GM12878 (cell line): ENCODE measurements around the gene NRP2. TPM values are rescaled to one million over a fixed set of nuclear protein-coding genes. Genes with fewer than 3 reads are reported as not detected.

ENCODE experiments used
- ATAC-seq: fragments of 200-7000 bp; cut with Tn5 transposase; 3 replicates; pipeline ENCODE4 v1.9.1; 2020; ENCODE audit warnings: mild to moderate bottlenecking, moderate library complexity
- BruUV-seq: library from RNA; stranded (reverse); fragments of 400-500 nt; replicated peaks from 2 replicates; lab custom pipeline; 2021; lab: Mats Ljungman, UMichigan
- CTCF ChIA-PET: fragments of 300-600 bp; sonication (Branson Sonifier 250); formaldehyde crosslinking; extraction: SDS; loops from one replicate; lab custom pipeline; 2021; ENCODE audit warnings: inconsistent platforms; lab: Yijun Ruan, JAX
- POLR2A ChIA-PET: fragments of 350-600 bp; formaldehyde crosslinking; extraction: SDS; loops from one replicate; lab custom pipeline; 2021; ENCODE audit warnings: inconsistent platforms; lab: Charles Lee
- RAD21 ChIA-PET: fragments of 300-600 bp; sonication (Branson Sonifier 250); formaldehyde crosslinking; loops from one replicate; lab custom pipeline; 2023; ENCODE audit warnings: antibody characterized with exemption; ENCODE audit not compliant: unreplicated experiment; lab: Charles Lee
- SMC1A ChIA-PET: fragments of 300-600 bp; sonication (Branson Sonifier 250); formaldehyde crosslinking; loops from one replicate; lab custom pipeline; 2023; ENCODE audit not compliant: unreplicated experiment, uncharacterized antibody; lab: Charles Lee
- DNase-seq: peaks from one replicate; pipeline ENCODE4 v3.0.0-alpha.2; 2011; ENCODE audit warnings: low read depth, low spot score
- FAIRE-seq: peaks from 3 replicates; lab custom pipeline; 2011; peaks lifted over from hg19 to GRCh38; lab: Jason Lieb, UNC
- H2AFZ ChIP-seq: 2 replicates; pipeline ENCODE4 v1.6.0; 2011; ENCODE audit warnings: low read depth, low read length, control low read depth; ENCODE audit not compliant: control insufficient read depth
- H3K27ac ChIP-seq: 2 replicates; pipeline ENCODE4 v1.5.1; 2011; ENCODE audit warnings: control low read depth; ENCODE audit not compliant: control insufficient read depth, insufficient read depth
- H3K27me3 ChIP-seq, 2 experiments: replicated peaks in 1 of 2; 2 replicates each; pipeline versions ENCODE4 v1.6.0 to v1.6.1; 2011; ENCODE audit warnings: low read length in 1 of 2; ENCODE audit not compliant: control insufficient read depth in 2 of 2, insufficient read depth in 2 of 2
- H3K36me3 ChIP-seq, 2 experiments: 2 replicates each; pipeline ENCODE4 v1.5.1; 2011; ENCODE audit warnings: low read length in 1 of 2; ENCODE audit not compliant: control insufficient read depth in 2 of 2, insufficient read depth in 2 of 2
- H3K4me1 ChIP-seq: 2 replicates; pipeline ENCODE4 v1.6.1; 2011; ENCODE audit warnings: mild to moderate bottlenecking, low read length, moderate library complexity, mixed read lengths; ENCODE audit not compliant: control insufficient read depth, insufficient read depth
- H3K4me2 ChIP-seq: 2 replicates; pipeline ENCODE4 v1.6.0; 2011; ENCODE audit warnings: control low read depth; ENCODE audit not compliant: control insufficient read depth, insufficient read depth
- H3K4me3 ChIP-seq: fragments of 200-600 bp; sonication (generic); 2 replicates; pipeline ENCODE4 v1.5.1; 2016
- H3K79me2 ChIP-seq: 2 replicates; pipeline ENCODE4 v1.6.0; 2011; ENCODE audit warnings: low read length; ENCODE audit not compliant: control insufficient read depth, insufficient read depth
- H3K9ac ChIP-seq: 2 replicates; pipeline ENCODE4 v1.8.0; 2011; ENCODE audit warnings: low read length, control low read depth, mixed read lengths; ENCODE audit not compliant: control insufficient read depth, insufficient read depth
- H3K9me3 ChIP-seq: replicated peaks from 3 replicates; pipeline ENCODE4 v1.5.1; 2011; ENCODE audit warnings: mild to moderate bottlenecking, low read length; ENCODE audit not compliant: control insufficient read depth, insufficient read depth
- H4K20me1 ChIP-seq: 2 replicates; pipeline ENCODE4 v1.6.0; 2011; ENCODE audit not compliant: control insufficient read depth, insufficient read depth
- ASH2L ChIP-seq: fragments of 300-600, 200-600 bp; sonication (generic); IDR thresholded peaks from 2 replicates; pipeline ENCODE4 v1.6.1; 2017; ENCODE audit warnings: low read depth, mild to moderate bottlenecking, borderline replicate concordance
- ATF3 ChIP-seq: IDR thresholded peaks from 2 replicates; pipeline ENCODE4 v1.6.1; 2011; ENCODE audit warnings: low read depth, mild to moderate bottlenecking, low read length, moderate library complexity, borderline replicate concordance; ENCODE audit errors: extremely low read depth
- HSF1 ChIP-seq: fragments of 150-350 bp; IDR thresholded peaks from 2 replicates; pipeline ENCODE4 v1.6.1; 2014; ENCODE audit warnings: mild to moderate bottlenecking, low read depth, low read length
- IRF3 ChIP-seq: fragments of 450-650 bp; IDR thresholded peaks from 2 replicates; pipeline ENCODE4 v1.6.1; 2014; ENCODE audit warnings: mild to moderate bottlenecking
- JUND ChIP-seq: IDR thresholded peaks from 2 replicates; pipeline ENCODE4 v1.6.1; 2012; ENCODE audit warnings: low read depth, mild to moderate bottlenecking, low read length, improper control_type of control experiment, moderate library complexity
- KLF5 ChIP-seq: fragments of 450-650 bp; IDR thresholded peaks from 2 replicates; pipeline ENCODE4 v1.6.1; 2014; ENCODE audit warnings: mild to moderate bottlenecking; ENCODE audit not compliant: partially characterized antibody
- NR2C2 ChIP-seq: IDR thresholded peaks from 2 replicates; pipeline ENCODE4 v1.6.1; 2011; ENCODE audit warnings: borderline replicate concordance, low read depth; ENCODE audit not compliant: control insufficient read depth, insufficient read length
- POU2F2 ChIP-seq: IDR thresholded peaks from 3 replicates; pipeline ENCODE4 v1.6.1; 2011; ENCODE audit warnings: low read depth, mild to moderate bottlenecking, low read length, borderline replicate concordance
- USF2 ChIP-seq: IDR thresholded peaks from 2 replicates; pipeline ENCODE4 v1.6.1; 2011; ENCODE audit warnings: low read depth, low read length, improper control_type of control experiment, borderline replicate concordance
- WGBS: methylation state at CpG from one replicate; pipeline ENCODE4 v1.1.6; 2016; ENCODE audit warnings: low lambda C conversion rate; ENCODE audit not compliant: insufficient replicate concordance, insufficient coverage; ENCODE audit errors: missing lambda C conversion rate; 5-methylcytosine and 5-hydroxymethylcytosine counted together
- in situ Hi-C: fragments of 300-500 bp; cut with MboI; formaldehyde crosslinking; loops from 9 replicates; pipeline ENCODE4 v1.14.3; 2018; ENCODE audit warnings: mixed read lengths
- intact Hi-C: fragments of 100-400 bp; cut with micrococcal nuclease; formaldehyde crosslinking; loops from one replicate; pipeline ENCODE4 v1.14.2; 2022; ENCODE audit not compliant: unreplicated experiment
- polyA plus RNA-seq, 11 experiments: library from polyadenylated mRNA; depleted of rRNA in 4 of 11; unstranded in 6 of 11; stranded (reverse) in 5 of 11; fragments of >200 nt; fragmentation: Nextera tagmentation in 4 of 11; fragmentation: Illumina TruSeq in 1 of 11; extraction: Ambion mirVana in 4 of 11; extraction: Trizol in 1 of 11; gene quantifications; 1 replicate in 1 of 11; 2 replicates in 10 of 11; pipeline versions ENCODE4 v1.2.1 to v1.2.3, GENCODE V29; 2011 to 2016; ENCODE audit warnings: inconsistent platforms in 2 of 11, missing spikeins in 2 of 11, low read depth in 1 of 11
- total RNA-seq, 4 experiments: library from RNA; depleted of rRNA in 3 of 4; stranded (reverse); fragments of >200 nt in 3 of 4; fragmentation: Illumina TruSeq in 1 of 4; extraction: Trizol in 1 of 4; gene quantifications; 2 replicates each; pipeline versions ENCODE4 v1.2.1 to v1.2.3, GENCODE V29; 2013 to 2021

NRP2 gene
- total and polyA plus RNA-seq, 10 of the 15 experiments (the other 5 are each of a cell fraction or from before 2014, with no cell fraction given), result 0.06 to 1.2 (median 0.46) TPM

GRCh38 chr2:205783872-205784499, 101.7 kb downstream of the NRP2 start:
- Histone ChIP-seq H3K4me3 (no peak overlapping the region), H3K4me2 (no peak overlapping the region), H3K27me3 (no peaks in the 10 kb centered on the region; a peak in 2 of 4 replicates), H3K27ac (no peak overlapping the region), H4K20me1 (no peaks in the 10 kb centered on the region), H3K9ac (no peak overlapping the region), H2AFZ (no peak overlapping the region), H3K9me3 (no peaks in the 10 kb centered on the region), H3K79me2 (no peaks in the 10 kb centered on the region), H3K36me3 (no peaks in the 10 kb centered on the region), H3K4me1 (no peaks in the 10 kb centered on the region)
- FAIRE-seq, result no peak
- ChIA-PET CTCF (interaction anchor here (1.3 kb wide), 1 partner anchor 9 kb away, joined by 4 read pairs; no protein-coding TSS in a partner anchor), SMC1A (no interaction called here), RAD21 (no interaction called here), POLR2A (no interaction called here)
- no peak for DNase-seq
- intact Hi-C loops (no loop called here), in situ Hi-C loops (no loop called here)
- no peak for ATAC-seq
- TF ChIP-seq HSF1 (no peak), NR2C2 (no peak)
- no TSS peak for BruUV-seq
- WGBS, result 34% methylated on average over 5 of the region's 5 CpGs

- WGBS, result 28% methylated on average over 7 of the region's 7 CpGs
- BruUV-seq, result no TSS peak
- H3K9me3 ChIP-seq, result no peaks in the 10 kb centered on the region
- H3K27me3 ChIP-seq, result no peaks in the 10 kb centered on the region; a peak in 2 of 4 replicates
- no peak for DNase-seq
- intact Hi-C loops (no loop called here), in situ Hi-C loops (no loop called here)
- ChIA-PET SMC1A (no interaction called here), RAD21 (no interaction called here), POLR2A (no interaction called here), CTCF (no interaction called here)
- H2AFZ ChIP-seq, result no peak overlapping the region
- no peaks in the 10 kb centered on the region for H3K79me2 ChIP-seq
- no peaks in the 10 kb centered on the region for H4K20me1 ChIP-seq
- no peak for ATAC-seq
- no peaks in the 10 kb centered on the region for H3K36me3 ChIP-seq
- no peak for FAIRE-seq
- no peak overlapping the region for H3K9ac ChIP-seq
- H3K27ac ChIP-seq, result no peak overlapping the region
- no peak overlapping the region for H3K4me2 ChIP-seq
- H3K4me3 ChIP-seq, result no peak overlapping the region
- no peaks in the 10 kb centered on the region for H3K4me1 ChIP-seq
- TF ChIP-seq USF2, result no peak
- no peak for TF ChIP-seq ATF3
- no peak for TF ChIP-seq POU2F2
- no peak for TF ChIP-seq JUND
- TF ChIP-seq IRF3, result no peak
- TF ChIP-seq KLF5, result no peak
- TF ChIP-seq HSF1, result no peak
- TF ChIP-seq ASH2L, result no peak
These were observed 103.4 kb downstream of the NRP2 start for GRCh38 chr2:205785507-205786260.
